Middle frontal gyrus (tissue), 1 donor: ENCODE results near the gene SH3GL2.

ENCODE experiments used
- DNase-seq: peaks from one replicate; pipeline ENCODE4 v3.0.0-alpha.2; 2015; ENCODE audit warnings: low spot score; ENCODE audit errors: extremely low spot score

Gene SH3GL2

GRCh38 chr9:17653947-17654465 lies 75.1 kb downstream of the SH3GL2 start:
- DNase-seq = no peak

DNA sequence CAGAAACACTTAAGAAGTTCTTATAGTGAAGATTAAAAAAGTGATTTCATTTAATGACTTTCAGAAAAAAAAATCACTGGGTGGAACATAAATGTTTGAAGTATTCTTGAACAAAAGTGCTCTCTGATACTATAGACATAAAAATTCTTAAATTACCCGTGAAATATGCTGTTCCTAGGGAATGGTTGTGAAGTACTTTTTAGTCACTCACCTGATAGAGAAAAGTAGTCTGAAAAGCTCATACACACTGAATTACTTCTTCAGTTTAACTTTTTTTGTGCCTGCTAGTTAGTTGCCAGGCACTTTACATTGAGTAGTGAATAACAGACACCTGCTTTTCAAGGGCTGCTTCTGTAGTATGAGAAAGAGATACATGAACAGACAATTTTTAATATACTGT lies 78.0 kb downstream of the SH3GL2 start:
- DNase-seq = no peak

- DNase-seq = no peak
Measured at GRCh38 chr9:17658237-17658636, 79.4 kb downstream of the SH3GL2 start.

DNA sequence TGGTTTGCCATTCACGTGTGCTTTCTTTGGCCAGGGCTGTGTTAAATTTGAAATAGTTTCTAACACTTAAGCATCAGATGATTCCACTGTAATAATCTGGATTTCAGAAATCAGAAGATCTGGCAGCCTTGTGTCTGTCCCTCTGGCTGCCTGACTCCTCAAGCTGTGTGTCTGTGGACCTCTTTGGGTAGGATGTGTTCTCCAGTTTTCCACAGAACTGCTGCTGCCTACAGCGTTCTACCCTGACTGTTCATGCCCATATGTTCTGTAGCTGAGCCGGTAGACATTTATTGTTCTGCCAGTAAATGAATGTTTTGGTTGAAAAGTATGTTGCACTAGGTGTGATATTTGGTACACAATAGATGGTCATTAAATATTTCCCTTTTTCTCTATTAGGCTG lies 81.3 kb downstream of the SH3GL2 start:
- DNase-seq = no peak

- no peak for DNase-seq
Measured at GRCh38 chr9:17665450-17665849, 86.6 kb downstream of the SH3GL2 start.

- no peak for DNase-seq
Measured at GRCh38 chr9:17669206-17669605, 90.3 kb downstream of the SH3GL2 start.

- no peak for DNase-seq
Measured at GRCh38 chr9:17682684-17683083, 103.8 kb downstream of the SH3GL2 start.

GRCh38 chr9:17688834-17689233 lies 110.0 kb downstream of the SH3GL2 start:
- DNase-seq = no peak

GRCh38 chr9:17694336-17694735 lies 115.5 kb downstream of the SH3GL2 start:
- no peak for DNase-seq

DNA sequence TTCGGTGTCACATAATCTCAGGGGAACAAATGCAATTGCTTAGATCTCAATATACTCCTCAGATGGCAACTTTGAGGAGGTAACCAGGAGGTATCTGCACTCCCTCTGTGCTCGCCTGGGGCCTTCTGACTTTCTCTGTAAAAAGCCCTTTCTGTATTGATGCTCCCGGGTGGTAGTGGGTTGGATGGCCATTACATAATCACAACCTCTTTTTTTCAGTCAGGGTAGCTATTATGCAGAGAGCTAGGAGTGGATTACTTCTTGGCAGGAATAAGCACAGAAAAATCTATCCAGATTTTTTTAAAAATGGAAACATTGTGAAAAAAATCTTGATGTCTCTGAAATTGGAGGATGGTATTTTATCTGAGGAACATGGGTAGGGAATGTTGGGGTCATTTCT lies 116.6 kb downstream of the SH3GL2 start:
- DNase-seq = no peak

DNA sequence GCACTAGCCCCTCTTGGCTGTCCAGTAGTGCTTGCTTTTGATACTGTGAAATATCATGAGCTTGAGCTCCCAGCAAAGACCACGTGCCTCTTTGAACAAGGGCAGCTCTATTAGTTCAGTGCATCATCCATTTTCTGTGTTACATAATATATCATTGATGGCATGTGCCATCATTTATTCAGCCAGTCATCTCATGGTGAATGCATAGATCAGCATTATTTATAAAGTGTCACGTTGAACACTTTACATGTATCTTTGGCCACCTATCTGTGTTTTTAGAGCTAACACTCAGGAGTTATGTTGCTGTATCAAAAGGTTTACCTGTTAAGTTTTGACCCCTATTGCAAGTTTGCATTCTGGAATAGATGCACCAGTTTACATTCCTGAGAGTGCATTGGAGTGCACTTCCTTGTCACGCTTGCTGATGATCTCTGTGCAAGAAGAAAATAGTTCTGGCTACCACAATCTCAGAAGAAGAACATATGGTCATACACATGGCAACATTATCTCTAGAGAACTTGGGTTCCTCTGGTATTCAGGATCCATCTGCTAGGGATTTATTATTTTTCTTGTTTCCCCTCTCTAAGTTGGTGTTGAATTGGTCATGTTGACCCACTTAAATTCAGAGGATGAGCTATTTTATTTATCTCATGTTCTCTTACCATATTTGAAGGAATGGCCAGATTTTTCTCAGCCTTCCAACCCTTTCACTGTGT lies 120.9 kb downstream of the SH3GL2 start:
- no peak for DNase-seq

GRCh38 chr9:17706347-17706746 lies 127.5 kb downstream of the SH3GL2 start:
- DNase-seq = no peak

DNA sequence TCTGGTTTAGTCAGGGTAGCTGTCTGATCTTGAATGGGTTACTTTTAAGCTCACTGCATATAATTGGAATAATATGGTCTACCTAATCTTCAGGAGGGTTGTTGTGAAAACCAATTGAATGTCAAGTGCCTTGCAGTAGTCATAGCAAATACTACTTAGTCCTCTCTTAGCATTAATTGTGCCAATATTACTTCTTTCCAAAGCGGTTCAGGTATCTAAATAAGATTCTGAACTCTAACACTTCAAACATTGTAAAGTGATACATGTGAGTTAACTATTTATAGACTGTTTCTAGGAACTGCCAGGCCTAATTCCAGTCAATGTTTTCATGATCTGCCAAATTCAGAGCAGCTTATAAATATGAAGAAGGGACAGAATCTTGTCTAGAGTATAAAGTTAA lies 140.2 kb downstream of the SH3GL2 start:
- no peak for DNase-seq

- no peak for DNase-seq
Measured at GRCh38 chr9:17721954-17722353, 143.1 kb downstream of the SH3GL2 start.

DNA sequence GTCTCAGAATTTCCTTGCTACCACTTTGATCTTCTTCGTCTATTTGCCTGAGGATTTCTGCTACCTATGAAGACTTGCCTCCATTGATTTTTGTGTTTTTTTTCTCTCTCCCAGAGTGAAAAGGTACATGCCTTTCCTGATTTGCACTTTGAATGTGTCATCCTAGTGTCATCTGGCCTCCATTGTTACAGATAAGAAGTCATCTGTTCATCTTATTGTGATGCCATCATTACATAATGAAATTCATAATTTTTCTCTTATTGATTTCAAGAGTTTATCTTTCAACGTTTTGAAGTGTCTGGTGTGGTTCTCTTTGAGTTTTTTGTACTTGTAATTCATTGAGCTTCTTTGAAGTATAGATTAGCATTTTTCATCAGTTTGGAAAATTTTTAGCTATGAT lies 144.8 kb downstream of the SH3GL2 start:
- DNase-seq = no peak

- no peak for DNase-seq
Measured at GRCh38 chr9:17725399-17726010, 146.6 kb downstream of the SH3GL2 start.

GRCh38 chr9:17726298-17726697 lies 147.4 kb downstream of the SH3GL2 start:
- no peak for DNase-seq

DNA sequence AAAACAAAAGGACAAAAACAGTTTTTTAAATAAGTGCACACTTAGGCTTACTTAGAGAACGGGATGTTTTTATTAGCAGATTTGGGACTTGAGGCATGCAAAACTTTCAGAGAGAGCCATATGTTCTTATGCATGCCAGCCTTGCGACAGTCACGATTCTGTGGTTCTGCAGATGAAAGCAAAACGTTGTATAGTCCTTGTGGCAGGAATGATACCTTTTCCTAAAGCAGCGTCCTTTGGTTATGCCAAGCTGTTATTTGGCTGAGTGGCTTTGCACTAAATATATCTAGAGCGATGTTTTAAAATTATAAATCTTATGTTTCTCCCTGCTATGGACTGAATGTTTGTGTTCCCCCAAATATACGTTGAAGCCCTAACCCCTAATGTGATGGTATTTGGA lies 152.0 kb downstream of the SH3GL2 start:
- DNase-seq = no peak

GRCh38 chr9:17731308-17731707 lies 152.4 kb downstream of the SH3GL2 start:
- no peak for DNase-seq

- no peak for DNase-seq
Measured at GRCh38 chr9:17734674-17735073, 155.8 kb downstream of the SH3GL2 start.

GRCh38 chr9:17735859-17736258 lies 157.0 kb downstream of the SH3GL2 start:
- DNase-seq = no peak

GRCh38 chr9:17739022-17739421 lies 160.2 kb downstream of the SH3GL2 start:
- no peak for DNase-seq

- DNase-seq = no peak
Measured at GRCh38 chr9:17739736-17740135, 160.9 kb downstream of the SH3GL2 start.
